T-helper 2 cell treated with Interferon-gamma antibody and Interleukin-4, amounts not matched to agents 100 ng/mL and 5 ng/mL, for 36 hours (primary cell): ENCODE data around the gene ABCB1. TPM values are rescaled to one million over a fixed set of nuclear protein-coding genes. Genes with fewer than 3 reads are reported as not detected.

Experiments used
- intact Hi-C: fragments of 100-400 bp; cut with micrococcal nuclease; formaldehyde crosslinking; loops from one replicate; pipeline ENCODE4 v1.15.1; 2023
- total RNA-seq: library from RNA; stranded (reverse); gene quantifications from 2 replicates; pipeline ENCODE4 v1.2.3, GENCODE V29; 2022

The ABCB1 gene
- 2.4 and 3.7 TPM in 2 replicates for total RNA-seq

DNA sequence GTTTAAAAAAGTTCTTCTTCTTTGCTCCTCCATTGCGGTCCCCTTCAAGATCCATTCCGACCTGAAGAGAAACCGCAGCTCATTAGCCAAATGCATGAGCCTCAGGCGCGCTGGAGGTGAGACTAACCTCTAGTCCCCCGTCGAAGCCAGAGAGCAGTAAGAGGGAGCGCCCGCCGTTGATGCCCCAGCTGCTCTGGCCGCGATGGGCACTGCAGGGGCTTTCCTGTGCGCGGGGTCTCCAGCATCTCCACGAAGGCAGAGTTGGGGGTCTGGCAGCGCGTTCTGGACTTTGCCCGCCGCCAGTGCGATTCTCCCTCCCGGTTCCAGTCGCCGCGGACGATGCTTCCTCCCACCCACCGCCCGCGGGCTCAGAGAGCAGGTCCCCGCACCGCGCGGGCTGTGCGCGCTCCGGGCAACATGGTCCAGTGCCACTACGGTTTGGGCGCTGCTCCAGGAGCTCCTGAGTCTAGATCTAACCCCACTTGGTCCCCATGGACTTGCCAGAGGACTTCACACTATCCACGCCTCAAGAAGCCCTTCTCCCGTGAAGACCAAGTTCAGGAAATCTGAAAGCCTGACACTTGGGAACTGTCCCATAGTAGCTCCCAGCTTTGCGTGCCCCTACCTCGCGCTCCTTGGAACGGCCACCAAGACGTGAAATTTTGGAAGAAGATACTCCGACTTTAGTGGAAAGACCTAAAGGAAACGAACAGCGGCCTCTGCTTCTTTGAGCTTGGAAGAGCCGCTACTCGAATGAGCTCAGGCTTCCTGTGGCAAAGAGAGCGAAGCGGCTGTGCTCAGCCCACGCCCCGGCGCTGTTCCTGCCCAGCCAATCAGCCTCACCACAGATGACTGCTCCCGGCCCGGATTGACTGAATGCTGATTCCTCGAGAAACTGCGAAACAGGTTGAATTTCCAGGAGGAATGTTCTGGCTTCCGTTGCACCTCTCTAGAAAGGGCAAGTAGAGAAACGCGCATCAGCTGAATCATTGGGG is at the start of gene ABCB1:
Gene ABCB1, minus strand, starts transcription at position 755 of the 995 bp plus-strand sequence. Its CDS starts 700 bp downstream, at position 55.
- intact Hi-C loops, result loop anchor here (1.0 kb wide), 1 partner anchor 28 kb away; the partner anchor contains the start of gene RUNDC3B

DNA sequence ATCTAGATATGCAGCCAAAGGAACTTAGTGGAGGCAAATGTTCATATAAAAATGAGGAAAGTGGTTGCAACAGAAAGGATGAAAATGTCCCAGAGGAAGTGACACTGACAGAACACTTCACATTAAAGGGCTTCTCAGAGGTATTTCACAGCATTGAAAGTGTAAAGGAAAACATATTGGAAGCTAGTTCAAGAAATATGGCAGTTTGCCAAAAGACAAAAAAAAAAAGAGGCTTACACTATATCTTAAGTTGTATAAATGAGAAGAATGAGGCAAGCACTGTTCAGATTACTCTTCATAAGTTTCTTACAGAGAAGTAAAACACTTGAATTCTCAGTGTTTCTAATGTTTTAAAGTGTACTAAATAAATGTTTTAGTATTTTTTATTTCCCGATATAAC is 47.6 kb upstream of the ABCB1 start:
- intact Hi-C loops, result no loop called here

GRCh38 chr7:87645446-87645845 is 44.8 kb upstream of the ABCB1 start:
- intact Hi-C loops, result loop anchor here (2.0 kb wide), 1 partner anchor 35 kb away; no protein-coding TSS in a partner anchor

- intact Hi-C loops, result no loop called here
Observed at GRCh38 chr7:87635921-87636320, 35.2 kb upstream of the ABCB1 start.

DNA sequence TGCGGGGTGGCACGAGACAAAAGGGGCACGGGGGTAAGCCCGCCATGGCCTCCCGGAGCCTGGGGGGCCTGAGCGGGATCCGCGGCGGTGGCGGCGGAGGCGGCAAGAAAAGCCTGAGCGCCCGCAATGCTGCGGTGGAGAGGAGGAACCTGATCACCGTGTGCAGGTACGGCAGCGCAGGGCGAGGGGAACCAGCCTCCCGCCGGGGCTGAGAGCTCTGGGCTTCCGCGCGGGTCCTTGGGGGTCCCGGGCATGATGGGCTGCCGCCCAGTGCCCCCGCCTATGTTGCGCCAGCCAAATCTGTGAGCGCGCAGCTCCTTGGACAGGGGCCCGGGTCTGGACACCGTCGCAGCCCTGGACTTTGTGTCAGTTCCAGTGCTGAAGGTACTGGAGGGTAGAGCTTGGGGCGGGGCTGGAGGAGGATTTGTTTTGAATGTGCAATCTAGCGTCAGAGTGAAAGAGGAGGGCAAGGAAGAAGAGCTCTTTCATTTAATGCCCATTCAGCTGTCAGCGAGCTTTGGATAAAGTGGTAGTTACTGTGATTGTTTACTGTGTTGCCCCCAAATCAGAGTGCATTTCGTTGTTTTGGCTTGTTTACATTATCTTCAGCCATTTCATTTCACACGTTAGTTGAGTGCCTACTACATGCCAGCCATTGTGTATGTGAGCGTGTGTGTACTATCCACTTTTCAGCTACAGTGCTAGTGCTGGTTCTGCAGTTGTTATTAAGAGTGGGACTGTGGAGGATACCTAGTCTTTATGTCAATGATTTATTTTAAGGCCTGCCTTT is 28.3 kb upstream of the ABCB1 start:
- intact Hi-C loops, result loop anchor here (1.0 to 10.0 kb wide), 7 partner anchors 29 to 588 kb away; partner anchors contain the start of genes ABCB1, ADAM22, DBF4 and SLC25A40

GRCh38 chr7:87627634-87627994 is 26.9 kb upstream of the ABCB1 start:
- intact Hi-C loops, result loop anchor here (5.0 to 10.0 kb wide), 4 partner anchors 285 to 590 kb away; no protein-coding TSS in a partner anchor

GRCh38 chr7:87625101-87625500 is 24.4 kb upstream of the ABCB1 start:
- intact Hi-C loops, result loop anchor here (5.0 to 10.0 kb wide), 4 partner anchors 283 to 592 kb away; no protein-coding TSS in a partner anchor

GRCh38 chr7:87624628-87625027 is 23.9 kb upstream of the ABCB1 start:
- intact Hi-C loops, result loop anchor here (5.0 to 10.0 kb wide), 4 partner anchors 282 to 593 kb away; no protein-coding TSS in a partner anchor

- intact Hi-C loops, result no loop called here
Observed at GRCh38 chr7:87615197-87615596, 14.5 kb upstream of the ABCB1 start.

DNA sequence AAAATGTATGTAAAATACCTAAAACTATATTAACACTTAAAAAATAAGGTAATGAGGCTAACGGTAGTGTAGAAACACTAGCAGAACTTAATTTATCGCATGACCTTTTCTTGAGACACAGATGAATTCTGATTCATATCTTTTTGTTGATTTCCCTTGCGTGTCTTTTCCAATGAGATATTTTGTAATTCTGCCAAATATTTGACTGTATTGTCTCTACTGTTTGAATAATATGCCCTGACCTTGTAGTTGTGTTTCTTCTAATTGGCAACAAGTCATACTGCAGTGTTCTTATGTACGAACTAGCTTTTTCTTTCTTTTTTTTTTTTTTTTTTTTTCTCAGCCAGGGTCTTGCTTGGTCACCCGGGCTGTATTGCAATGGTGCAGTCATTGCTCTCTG is 9.2 kb upstream of the ABCB1 start:
- intact Hi-C loops, result no loop called here

GRCh38 chr7:87608431-87608830 is 7.7 kb upstream of the ABCB1 start:
- intact Hi-C loops, result no loop called here

- intact Hi-C loops, result no loop called here
Observed at GRCh38 chr7:87604264-87604663, 3.6 kb upstream of the ABCB1 start.

GRCh38 chr7:87599336-87599735 is 1.3 kb downstream of the ABCB1 start:
- intact Hi-C loops, result loop anchor here (10.0 kb wide), 1 partner anchor 255 kb away; the partner anchor contains the start of gene CROT

DNA sequence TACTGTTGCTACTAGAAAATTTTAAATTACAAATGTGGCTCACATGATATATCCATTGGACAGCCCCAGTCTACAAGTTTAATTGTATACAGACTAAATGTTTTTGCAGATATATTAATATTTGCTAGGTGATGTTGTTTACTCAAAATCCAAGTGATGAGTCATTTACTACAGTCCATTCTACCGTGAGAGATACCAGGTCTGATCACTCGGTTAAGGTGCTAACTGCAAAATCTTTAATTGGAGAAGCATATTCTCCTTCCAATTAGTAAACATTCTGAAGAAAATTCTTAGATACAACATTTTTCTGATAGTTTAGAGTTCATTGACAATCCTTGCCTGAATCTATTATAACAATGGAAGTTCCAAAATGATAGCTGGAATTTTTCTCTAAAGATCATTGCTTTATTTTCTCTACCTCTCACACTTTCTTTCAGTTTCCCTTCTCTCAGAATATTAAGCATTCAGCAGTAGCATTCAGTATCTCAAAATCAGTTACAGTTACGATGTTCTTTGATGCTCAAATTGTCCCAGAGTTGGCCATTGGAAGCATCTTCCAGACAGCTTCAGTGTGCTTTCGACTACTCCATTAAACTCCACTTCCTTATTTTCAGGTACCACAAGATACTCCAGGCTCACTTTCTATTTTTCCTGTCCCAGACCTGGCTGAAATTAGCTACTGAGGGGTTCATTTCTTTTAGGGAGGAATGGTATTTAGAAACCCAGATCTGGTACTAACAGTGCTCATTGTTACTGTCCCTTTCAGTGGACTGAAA is 2.3 kb downstream of the ABCB1 start:
- intact Hi-C loops, result loop anchor here (10.0 kb wide), 1 partner anchor 254 kb away; the partner anchor contains the start of gene CROT

GRCh38 chr7:87596696-87597095 is 4.0 kb downstream of the ABCB1 start:
- intact Hi-C loops, result loop anchor here (10.0 kb wide), 1 partner anchor 252 kb away; the partner anchor contains the start of gene CROT

GRCh38 chr7:87596136-87596535 is 4.5 kb downstream of the ABCB1 start:
- intact Hi-C loops, result loop anchor here (10.0 kb wide), 1 partner anchor 251 kb away; the partner anchor contains the start of gene CROT

GRCh38 chr7:87592300-87592699 is 8.4 kb downstream of the ABCB1 start:
- intact Hi-C loops, result loop anchor here (10.0 kb wide), 1 partner anchor 247 kb away; the partner anchor contains the start of gene CROT

DNA sequence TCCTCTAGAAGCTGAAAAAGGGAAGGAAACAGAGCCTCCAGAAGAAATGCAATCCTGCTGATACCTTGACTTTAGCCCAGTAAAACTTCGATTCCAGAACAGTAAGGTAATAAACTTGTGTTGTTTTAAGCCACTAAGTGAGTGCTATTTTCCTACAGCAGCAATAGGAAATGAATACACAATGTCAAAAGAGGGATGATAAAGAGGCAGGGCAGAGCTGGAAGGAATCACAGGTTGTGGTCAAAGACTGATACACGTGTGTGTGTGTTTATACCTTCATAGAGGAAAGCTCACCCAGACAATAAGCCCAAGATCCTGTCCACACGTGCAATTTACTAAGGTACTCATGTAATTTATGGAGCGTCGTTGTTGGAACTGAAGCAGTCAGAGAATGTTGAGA is 9.5 kb downstream of the ABCB1 start:
- intact Hi-C loops, result loop anchor here (10.0 kb wide), 1 partner anchor 246 kb away; the partner anchor contains the start of gene CROT

DNA sequence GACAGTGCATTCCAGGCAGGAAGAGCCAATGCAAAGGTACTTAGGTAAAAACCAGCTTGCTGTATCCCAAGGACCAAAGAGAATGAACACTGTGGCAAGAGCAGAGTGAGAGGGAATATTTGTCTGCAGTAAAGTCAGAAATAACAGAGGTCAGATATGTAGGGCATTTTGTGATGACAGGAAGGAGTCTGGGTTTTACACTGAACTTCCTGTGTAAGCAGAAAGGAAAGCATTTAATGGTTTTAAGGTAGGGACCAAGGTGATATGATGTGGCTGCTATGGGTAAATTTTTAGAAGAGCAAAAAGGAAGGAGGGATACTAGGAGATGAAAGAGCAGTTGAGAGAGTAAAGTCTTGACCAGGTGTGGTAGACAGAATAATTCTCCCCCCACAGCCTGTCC is 10.1 kb downstream of the ABCB1 start:
- intact Hi-C loops, result loop anchor here (10.0 kb wide), 1 partner anchor 246 kb away; the partner anchor contains the start of gene CROT

DNA sequence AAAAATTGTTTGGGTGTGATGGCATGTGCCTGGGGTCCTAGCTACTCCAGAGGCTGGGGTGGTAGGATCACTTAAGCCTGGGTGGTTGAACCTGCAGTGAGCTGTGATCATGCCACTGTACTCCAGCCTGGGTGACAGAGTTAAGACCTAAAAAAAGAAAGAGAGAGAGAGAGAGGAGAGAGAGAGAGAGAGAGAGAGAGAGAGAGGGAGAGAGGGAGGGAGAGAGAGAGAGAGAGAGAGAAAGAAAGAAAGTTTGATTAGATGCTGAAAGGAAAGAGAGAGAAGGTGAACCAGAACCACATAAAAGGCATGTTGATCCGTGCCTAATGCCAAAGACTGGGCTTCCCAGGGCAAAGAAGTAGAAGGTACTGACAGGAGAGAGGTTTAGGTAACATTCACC is 11.1 kb downstream of the ABCB1 start:
- intact Hi-C loops, result loop anchor here (10.0 kb wide), 1 partner anchor 245 kb away; the partner anchor contains the start of gene CROT
